Activated CD4-positive, alpha-beta T cell treated with anti-CD3 and anti-CD28 coated beads for 36 hours (primary cell): ENCODE results near the gene INPP4B. TPM values are rescaled to one million over a fixed set of nuclear protein-coding genes. Genes with fewer than 3 reads are reported as not detected.

Source experiments
- ATAC-seq: fragments of 200-7000 bp; cut with Tn5 transposase; one replicate; pipeline ENCODE4 v1.10.0; 2021; ENCODE audit warnings: mild to moderate bottlenecking, moderate library complexity
- CTCF ChIA-PET: fragments of 350-600 bp; sonication (Branson Sonifier 250); formaldehyde crosslinking; loops from one replicate; lab custom pipeline; 2021; ENCODE audit warnings: antibody characterized with exemption; lab: Charles Lee
- POLR2A ChIA-PET: fragments of 350-600 bp; sonication (Branson Sonifier 250); formaldehyde crosslinking; loops from one replicate; lab custom pipeline; 2021; ENCODE audit warnings: antibody characterized with exemption, inconsistent platforms; lab: Charles Lee
- DNase-seq: peaks from one replicate; pipeline ENCODE4 v3.0.0-alpha.2; 2020
- H3K27ac Mint-ChIP-seq: one replicate; pipeline ENCODE4 v1.8.0; 2021; ENCODE audit warnings: mixed read lengths
- H3K27me3 Mint-ChIP-seq: one replicate; pipeline ENCODE4 v1.8.0; 2021; ENCODE audit warnings: mixed read lengths
- H3K36me3 Mint-ChIP-seq: one replicate; pipeline ENCODE4 v1.8.0; 2021; ENCODE audit warnings: low read depth, mixed read lengths
- H3K4me1 Mint-ChIP-seq: one replicate; pipeline ENCODE4 v1.8.0; 2021; ENCODE audit warnings: mixed read lengths
- H3K4me3 Mint-ChIP-seq: one replicate; pipeline ENCODE4 v1.8.0; 2021; ENCODE audit warnings: mild to moderate bottlenecking, moderate library complexity, mixed read lengths
- H3K9me3 Mint-ChIP-seq: one replicate; pipeline ENCODE4 v1.8.0; 2021; ENCODE audit warnings: low read depth, mixed read lengths
- intact Hi-C, 2 experiments: fragments of 100-400 bp; cut with DNase I in 1 of 2; cut with micrococcal nuclease in 1 of 2; formaldehyde crosslinking; loops; one replicate each; pipeline versions ENCODE4 v1.14.2 to v1.15.1; 2022 to 2024; cut with DNase I, micrococcal nuclease
- total RNA-seq, 2 experiments: library from RNA; stranded (reverse); gene quantifications; one replicate each; pipeline ENCODE4 v1.2.3, GENCODE V29; 2021

Gene INPP4B
- total RNA-seq, 2 experiments from 2014 or later: 66.6 to 70.7 TPM

DNA sequence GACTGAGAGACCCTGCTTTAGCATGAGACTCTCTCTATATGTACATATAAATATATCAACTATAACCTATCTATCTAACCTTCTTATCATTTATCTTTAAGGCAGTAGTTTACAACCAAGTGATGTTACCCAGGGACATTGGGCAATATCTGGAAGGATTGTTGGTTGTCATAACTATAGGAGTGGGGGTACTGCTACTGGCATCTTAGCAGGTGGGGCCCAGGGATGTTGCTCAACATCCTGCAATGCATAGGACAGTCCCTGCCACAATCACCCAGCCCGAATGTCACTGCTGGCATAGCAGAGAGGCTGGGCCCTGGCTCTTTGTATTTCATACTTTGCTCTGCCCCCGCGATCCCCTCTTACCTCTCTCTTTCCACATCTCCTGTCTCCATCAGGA lies 812.0 kb downstream of the INPP4B start:
- intact Hi-C loops: no loop called here
- H3K36me3 Mint-ChIP-seq: peaks cover 30% of the 10 kb centered on the region
- peaks cover 2% of the 10 kb centered on the region for H3K4me1 Mint-ChIP-seq
- DNase-seq (no peak), ATAC-seq (no peak)
- H3K9me3 Mint-ChIP-seq: no peaks in the 10 kb centered on the region
- ChIA-PET CTCF (no interaction called here), POLR2A (no interaction called here)
- H3K27me3 Mint-ChIP-seq: no peaks in the 10 kb centered on the region
- H3K27ac Mint-ChIP-seq: peak overlapping the region; percentile 22
- no peak overlapping the region for H3K4me3 Mint-ChIP-seq

DNA sequence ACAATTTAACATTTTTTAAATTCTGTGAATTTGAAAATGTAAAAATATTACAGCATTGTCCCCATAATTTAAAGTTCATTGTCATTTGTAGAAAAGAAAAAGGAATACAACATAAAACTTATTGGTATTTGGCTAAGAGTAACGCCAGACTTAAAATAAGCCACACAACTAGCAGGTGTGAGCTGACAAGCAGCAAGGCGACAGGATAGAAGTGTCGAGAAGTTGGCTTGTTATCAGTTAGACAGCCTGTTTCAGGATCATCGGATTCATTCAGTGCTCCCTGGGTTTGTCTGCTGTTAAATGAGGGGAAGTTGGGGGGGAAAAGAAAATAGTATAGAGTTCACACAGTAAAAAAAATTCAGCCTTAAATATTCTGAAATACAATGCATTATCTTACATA lies 816.1 kb downstream of the INPP4B start:
- POLR2A ChIA-PET: no interaction called here
- no peak overlapping the region for H3K27ac Mint-ChIP-seq
- DNase-seq (no peak), ATAC-seq (no peak)
- intact Hi-C loops: no loop called here
- peaks cover 31% of the 10 kb centered on the region for H3K36me3 Mint-ChIP-seq
- H3K9me3 Mint-ChIP-seq: no peaks in the 10 kb centered on the region
- H3K27me3 Mint-ChIP-seq: no peaks in the 10 kb centered on the region
- H3K4me1 Mint-ChIP-seq: no peaks in the 10 kb centered on the region
- CTCF ChIA-PET: interaction anchor here (0.6 to 1.2 kb wide), 2 partner anchors 25 to 930 kb away, joined by 3 read pairs; no protein-coding TSS in a partner anchor
- no peak overlapping the region for H3K4me3 Mint-ChIP-seq

DNA sequence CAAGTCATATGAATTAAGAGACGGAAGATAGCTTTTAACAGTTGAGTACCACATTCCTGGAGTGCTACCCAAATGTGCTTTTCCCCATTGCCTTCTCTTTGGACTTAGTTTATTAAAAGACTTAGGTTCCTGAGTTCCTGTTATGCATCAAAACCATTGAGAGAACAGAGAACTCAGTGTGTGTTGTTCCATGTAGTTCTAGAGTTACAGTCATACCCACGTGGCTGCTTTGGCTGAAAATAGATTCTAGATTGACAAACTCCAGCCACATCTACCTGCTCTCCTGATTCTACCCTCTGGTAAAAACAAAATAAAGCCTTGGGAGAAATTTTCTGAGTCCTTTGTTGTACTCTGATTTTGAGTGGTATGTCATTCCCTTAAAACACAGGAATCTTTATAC lies 824.3 kb downstream of the INPP4B start:
- H3K4me3 Mint-ChIP-seq: no peak overlapping the region
- intact Hi-C loops: no loop called here
- POLR2A ChIA-PET: no interaction called here
- ATAC-seq (no peak), DNase-seq (no peak)
- H3K4me1 Mint-ChIP-seq: no peaks in the 10 kb centered on the region
- CTCF ChIA-PET: interaction anchor here (0.9 to 1.7 kb wide), 3 partner anchors 20 to 28 kb away, joined by 3 to 5 read pairs (median 5); no protein-coding TSS in a partner anchor
- H3K36me3 Mint-ChIP-seq: no peaks in the 10 kb centered on the region
- no peak overlapping the region for H3K27ac Mint-ChIP-seq
- no peaks in the 10 kb centered on the region for H3K9me3 Mint-ChIP-seq
- H3K27me3 Mint-ChIP-seq: no peaks in the 10 kb centered on the region

- H3K27me3 Mint-ChIP-seq: no peaks in the 10 kb centered on the region
- H3K9me3 Mint-ChIP-seq: no peaks in the 10 kb centered on the region
- ChIA-PET CTCF (interaction anchor here (1.0 to 1.7 kb wide), 2 partner anchors 20 to 29 kb away, joined by 3 to 5 read pairs; no protein-coding TSS in a partner anchor), POLR2A (no interaction called here)
- no peaks in the 10 kb centered on the region for H3K36me3 Mint-ChIP-seq
- DNase-seq: no peak
- intact Hi-C loops: no loop called here
- H3K4me1 Mint-ChIP-seq: no peaks in the 10 kb centered on the region
- H3K4me3 Mint-ChIP-seq: no peak overlapping the region
- no peak for ATAC-seq
- no peak overlapping the region for H3K27ac Mint-ChIP-seq
Measured at GRCh38 chr4:142021181-142021580, 824.9 kb downstream of the INPP4B start.

GRCh38 chr4:142016031-142016430 lies 830.1 kb downstream of the INPP4B start:
- CTCF ChIA-PET: no interaction called here
- ATAC-seq: peak; percentile 88
- no peak overlapping the region for H3K27ac Mint-ChIP-seq
- no peak overlapping the region for H3K4me3 Mint-ChIP-seq
- POLR2A ChIA-PET: no interaction called here
- H3K4me1 Mint-ChIP-seq: no peaks in the 10 kb centered on the region
- H3K9me3 Mint-ChIP-seq: peaks cover 2% of the 10 kb centered on the region
- intact Hi-C loops: no loop called here
- peak; percentile 20 for DNase-seq
- peaks cover 12% of the 10 kb centered on the region for H3K27me3 Mint-ChIP-seq
- no peaks in the 10 kb centered on the region for H3K36me3 Mint-ChIP-seq

GRCh38 chr4:142009751-142010150 lies 836.4 kb downstream of the INPP4B start:
- POLR2A ChIA-PET: no interaction called here
- CTCF ChIA-PET: no interaction called here
- peaks cover 12% of the 10 kb centered on the region for H3K27me3 Mint-ChIP-seq

DNA sequence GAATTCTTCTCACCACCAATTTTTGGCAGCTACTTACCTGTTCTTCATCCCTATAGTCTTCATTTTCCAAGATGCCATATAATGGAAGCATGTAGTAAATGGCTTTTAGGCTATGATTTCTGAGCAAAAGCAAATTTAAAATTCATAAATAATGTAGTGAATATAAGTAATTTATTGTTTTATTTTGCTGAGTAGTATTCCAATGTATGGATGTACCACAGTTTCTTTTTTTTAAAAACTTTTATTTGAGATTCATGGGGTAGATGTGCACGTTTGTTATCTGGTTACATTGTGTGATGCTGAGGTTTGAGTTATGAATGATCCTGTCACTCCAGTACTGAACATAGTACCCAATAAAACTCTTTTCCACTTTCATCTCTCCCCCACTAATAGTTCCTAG lies 840.6 kb downstream of the INPP4B start:
- peaks cover 5% of the 10 kb centered on the region for H3K27me3 Mint-ChIP-seq
- ChIA-PET CTCF (no interaction called here), POLR2A (no interaction called here)
- no peak overlapping the region for H3K27ac Mint-ChIP-seq
- no peaks in the 10 kb centered on the region for H3K36me3 Mint-ChIP-seq
- no peak for ATAC-seq
- no peak overlapping the region for H3K4me3 Mint-ChIP-seq
- H3K4me1 Mint-ChIP-seq: no peaks in the 10 kb centered on the region
- peaks cover 7% of the 10 kb centered on the region for H3K9me3 Mint-ChIP-seq
- DNase-seq: no peak
- intact Hi-C loops: no loop called here

More at GRCh38 chr4:142009751-142010150, 836.4 kb downstream of the INPP4B start:
- Mint-ChIP-seq H3K4me3 (no peak overlapping the region), H3K9me3 (peaks cover 9% of the 10 kb centered on the region), H3K27ac (no peak overlapping the region), H3K4me1 (no peaks in the 10 kb centered on the region), H3K36me3 (no peaks in the 10 kb centered on the region)
- DNase-seq: no peak
- intact Hi-C loops: no loop called here
- no peak for ATAC-seq

- H3K4me1 Mint-ChIP-seq: no peaks in the 10 kb centered on the region
- CTCF ChIA-PET: interaction anchor here (0.6 kb wide), 1 partner anchor 37 kb away, joined by 3 read pairs; no protein-coding TSS in a partner anchor
Measured at GRCh38 chr4:141999446-142000143, 846.5 kb downstream of the INPP4B start.

DNA sequence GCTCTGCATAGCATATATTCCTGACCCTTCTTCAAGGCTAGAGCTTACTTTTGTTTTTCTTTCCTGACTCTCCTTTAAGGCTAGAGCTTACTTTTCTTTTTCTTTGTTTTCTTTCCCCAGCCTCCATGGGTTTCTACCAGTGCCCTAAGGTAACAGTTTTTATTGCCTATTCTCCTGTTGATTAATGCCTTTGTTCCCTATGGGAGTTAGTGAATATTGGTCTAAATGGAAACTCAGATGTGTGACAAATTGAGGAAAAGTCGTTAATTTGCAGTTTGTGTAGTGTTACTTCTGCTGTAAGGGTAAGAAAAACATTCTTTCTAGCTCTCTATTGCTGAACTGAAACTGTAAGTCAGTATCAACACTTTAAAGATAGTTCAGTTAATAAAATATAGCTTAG lies 851.0 kb downstream of the INPP4B start:
- intact Hi-C loops: no loop called here
- ATAC-seq (no peak), DNase-seq (no peak)
- Mint-ChIP-seq H3K36me3 (no peaks in the 10 kb centered on the region), H3K27me3 (peaks cover 6% of the 10 kb centered on the region), H3K9me3 (peaks cover 17% of the 10 kb centered on the region), H3K4me3 (no peak overlapping the region), H3K4me1 (no peaks in the 10 kb centered on the region), H3K27ac (no peak overlapping the region)
- CTCF ChIA-PET: interaction anchor here (0.6 to 0.7 kb wide), 2 partner anchors 27 to 1238 kb away, joined by 3 to 5 read pairs; no protein-coding TSS in a partner anchor
- POLR2A ChIA-PET: no interaction called here

More at GRCh38 chr4:141999446-142000143, 846.5 kb downstream of the INPP4B start:
- POLR2A ChIA-PET: interaction anchor here (0.5 kb wide), 1 partner anchor 1290 kb away, joined by 3 read pairs; no protein-coding TSS in a partner anchor
- ATAC-seq (no peak), DNase-seq (no peak)
- intact Hi-C loops: no loop called here
- Mint-ChIP-seq H3K36me3 (no peaks in the 10 kb centered on the region), H3K4me3 (no peak overlapping the region), H3K9me3 (peaks cover 6% of the 10 kb centered on the region), H3K27ac (no peak overlapping the region), H3K27me3 (peaks cover 7% of the 10 kb centered on the region)

- no peaks in the 10 kb centered on the region for H3K36me3 Mint-ChIP-seq
- peaks cover 2% of the 10 kb centered on the region for H3K27me3 Mint-ChIP-seq
- DNase-seq (no peak), ATAC-seq (peak; percentile 36)
- H3K4me1 Mint-ChIP-seq: no peaks in the 10 kb centered on the region
- no peak overlapping the region for H3K27ac Mint-ChIP-seq
- intact Hi-C loops: no loop called here
- H3K4me3 Mint-ChIP-seq: no peak overlapping the region
- ChIA-PET POLR2A (no interaction called here), CTCF (interaction anchor here (0.6 kb wide), 1 partner anchor 811 kb away, joined by 3 read pairs; no protein-coding TSS in a partner anchor)
- H3K9me3 Mint-ChIP-seq: no peaks in the 10 kb centered on the region
Measured at GRCh38 chr4:141977433-141977832, 868.7 kb downstream of the INPP4B start.
